Naive B cell (primary cell): ENCODE measurements around the gene PRDX2. TPM values are rescaled to one million over a fixed set of nuclear protein-coding genes. Genes with fewer than 3 reads are reported as not detected.
A peak's percentile ranks its signal among the peaks of the same experiment; 100 is the strongest.

Experiments
- ATAC-seq, 2 donors: fragments of 150-1000 bp; cut with Tn5 transposase; 2 replicates each; pipeline ENCODE4 v1.10.0; 2021; ENCODE audit warnings: low read depth in 2 of 2, mild to moderate bottlenecking in 2 of 2, moderate library complexity in 2 of 2
- DNase-seq: peaks from one replicate; pipeline ENCODE4 v3.0.0; 2022
- H3K27ac Mint-ChIP-seq, 6 donors: one replicate each; pipeline ENCODE4 v1.8.0; 2020 to 2022; ENCODE audit warnings: mild to moderate bottlenecking in 6 of 6, mixed read lengths in 6 of 6, moderate library complexity in 5 of 6, inconsistent platforms in 2 of 6
- H3K27me3 Mint-ChIP-seq, 3 donors: one replicate each; pipeline ENCODE4 v1.8.0; 2021 to 2022; ENCODE audit warnings: mixed read lengths in 3 of 3, mild to moderate bottlenecking in 1 of 3
- H3K36me3 Mint-ChIP-seq, 2 donors: one replicate each; pipeline ENCODE4 v1.8.0; 2020 to 2022; ENCODE audit warnings: mixed read lengths in 2 of 2, inconsistent platforms in 1 of 2, mild to moderate bottlenecking in 1 of 2
- H3K4me1 Mint-ChIP-seq, 3 donors: one replicate each; pipeline ENCODE4 v1.8.0; 2020 to 2022; ENCODE audit warnings: mixed read lengths in 3 of 3, inconsistent platforms in 1 of 3, mild to moderate bottlenecking in 1 of 3, moderate library complexity in 1 of 3
- H3K4me3 Mint-ChIP-seq, 8 donors: one replicate each; pipeline ENCODE4 v1.8.0; 2020 to 2022; ENCODE audit warnings: mild to moderate bottlenecking in 8 of 8, mixed read lengths in 8 of 8, moderate library complexity in 8 of 8, inconsistent platforms in 2 of 8
- H3K9me3 Mint-ChIP-seq, 7 donors: one replicate each; pipeline ENCODE4 v1.8.0; 2020 to 2022; ENCODE audit warnings: mixed read lengths in 7 of 7, mild to moderate bottlenecking in 5 of 7, inconsistent platforms in 2 of 7, moderate library complexity in 1 of 7
- polyA plus RNA-seq, 6 donors: library from polyadenylated mRNA; unstranded; fragments of 300-500 nt; fragmentation: Illumina TruSeq; gene quantifications; one replicate each; pipeline ENCODE4 v1.2.3, GENCODE V29; 2021; ENCODE audit warnings: low read depth in 6 of 6

Gene PRDX2
- polyA plus RNA-seq, 6 donors from 2014 or later, result 96.8 to 203 (median 126) TPM

GRCh38 chr19:12793290-12794195 lies 8.1 kb downstream of the PRDX2 start:
- peaks cover 41 to 54% (median 41%) of the 10 kb centered on the region in 3 donors for H3K4me1 Mint-ChIP-seq
- peaks cover 0 to 3% (median 0%) of the 10 kb centered on the region in 3 donors for H3K27me3 Mint-ChIP-seq
- no peaks in the 10 kb centered on the region for H3K36me3 Mint-ChIP-seq
- H3K27ac Mint-ChIP-seq, result peak overlapping the region in 5 of 6 donors; percentile 99 to 100 (median 100)
- no peaks in the 10 kb centered on the region for H3K9me3 Mint-ChIP-seq
- DNase-seq, result peak; percentile 98
- H3K4me3 Mint-ChIP-seq, result peak overlapping the region; percentile 80 to 98 (median 96)
- ATAC-seq, result peak; percentile 36 to 37

GRCh38 chr19:12792853-12793289 lies 8.7 kb downstream of the PRDX2 start:
- Mint-ChIP-seq H3K9me3 (no peaks in the 10 kb centered on the region), H3K36me3 (no peaks in the 10 kb centered on the region), H3K4me1 (peaks cover 45 to 57% (median 48%) of the 10 kb centered on the region in 3 donors), H3K4me3 (peak overlapping the region; percentile 80 to 98 (median 96)), H3K27me3 (peaks cover 0 to 3% (median 0%) of the 10 kb centered on the region in 3 donors), H3K27ac (peak overlapping the region in 4 of 6 donors; percentile 99 to 100 (median 100))
- ATAC-seq, result no peak
- no peak for DNase-seq

- Mint-ChIP-seq H3K9me3 (no peaks in the 10 kb centered on the region), H3K4me3 (peak overlapping the region; percentile 80 to 98 (median 96)), H3K27me3 (peaks cover 0 to 3% (median 0%) of the 10 kb centered on the region in 3 donors), H3K4me1 (peaks cover 45 to 57% (median 53%) of the 10 kb centered on the region in 3 donors), H3K36me3 (no peaks in the 10 kb centered on the region), H3K27ac (peak overlapping the region in 4 of 6 donors; percentile 99 to 100 (median 100))
- DNase-seq (peak; percentile 67), ATAC-seq (no peak)
These were observed 9.3 kb downstream of the PRDX2 start for GRCh38 chr19:12792051-12792852.

DNA sequence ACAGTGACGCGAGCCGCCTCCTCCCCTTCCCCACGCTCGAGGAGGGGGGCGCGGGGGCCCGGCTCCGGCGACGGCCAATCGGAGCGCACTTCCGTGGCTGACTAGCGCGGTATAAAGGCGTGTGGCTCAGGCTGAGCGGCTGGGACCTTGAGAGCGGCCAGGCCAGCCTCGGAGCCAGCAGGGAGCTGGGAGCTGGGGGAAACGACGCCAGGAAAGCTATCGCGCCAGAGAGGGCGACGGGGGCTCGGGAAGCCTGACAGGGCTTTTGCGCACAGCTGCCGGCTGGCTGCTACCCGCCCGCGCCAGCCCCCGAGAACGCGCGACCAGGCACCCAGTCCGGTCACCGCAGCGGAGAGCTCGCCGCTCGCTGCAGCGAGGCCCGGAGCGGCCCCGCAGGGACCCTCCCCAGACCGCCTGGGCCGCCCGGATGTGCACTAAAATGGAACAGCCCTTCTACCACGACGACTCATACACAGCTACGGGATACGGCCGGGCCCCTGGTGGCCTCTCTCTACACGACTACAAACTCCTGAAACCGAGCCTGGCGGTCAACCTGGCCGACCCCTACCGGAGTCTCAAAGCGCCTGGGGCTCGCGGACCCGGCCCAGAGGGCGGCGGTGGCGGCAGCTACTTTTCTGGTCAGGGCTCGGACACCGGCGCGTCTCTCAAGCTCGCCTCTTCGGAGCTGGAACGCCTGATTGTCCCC lies 10.1 kb downstream of the PRDX2 start, which contains the start of gene JUNB:
Gene JUNB (plus strand): TSS at position 142 of the 706 bp plus-strand sequence. CDS start 286 bp downstream, at position 428.
- H3K4me1 Mint-ChIP-seq, result peaks cover 43 to 53% (median 52%) of the 10 kb centered on the region in 3 donors
- H3K9me3 Mint-ChIP-seq, result no peaks in the 10 kb centered on the region
- H3K27me3 Mint-ChIP-seq, result peaks cover 0 to 3% (median 0%) of the 10 kb centered on the region in 3 donors
- no peaks in the 10 kb centered on the region for H3K36me3 Mint-ChIP-seq
- peak within 1 kb of the TSS in 4 of 6 donors; percentile 100 for H3K27ac Mint-ChIP-seq
- peak within 1 kb of the TSS; percentile 80 to 98 (median 96) for H3K4me3 Mint-ChIP-seq
- peak; percentile 99 for DNase-seq
- ATAC-seq, result peak; percentile 20 to 26

- Mint-ChIP-seq H3K9me3 (no peaks in the 10 kb centered on the region), H3K4me1 (peaks cover 36 to 48% (median 46%) of the 10 kb centered on the region in 3 donors), H3K27ac (peak overlapping the region in 4 of 6 donors; percentile 100), H3K4me3 (peak overlapping the region; percentile 80 to 98 (median 96)), H3K36me3 (no peaks in the 10 kb centered on the region), H3K27me3 (peaks cover 0 to 3% (median 0%) of the 10 kb centered on the region in 3 donors)
- DNase-seq, result no peak
- ATAC-seq, result no peak
These were observed 10.8 kb downstream of the PRDX2 start for GRCh38 chr19:12790628-12791344.

- DNase-seq, result peak; percentile 99
These were observed 11.5 kb downstream of the PRDX2 start for GRCh38 chr19:12789904-12790619.

GRCh38 chr19:12789098-12789903 lies 12.3 kb downstream of the PRDX2 start:
- Mint-ChIP-seq H3K36me3 (no peaks in the 10 kb centered on the region), H3K4me1 (peaks cover 30 to 39% (median 38%) of the 10 kb centered on the region in 3 donors), H3K27ac (peak overlapping the region in 4 of 6 donors; percentile 100), H3K27me3 (peaks cover 0 to 3% (median 0%) of the 10 kb centered on the region in 3 donors), H3K9me3 (no peaks in the 10 kb centered on the region), H3K4me3 (peak overlapping the region; percentile 80 to 98 (median 94))
- ATAC-seq (no peak), DNase-seq (no peak)

More at GRCh38 chr19:12789904-12790619, 11.5 kb downstream of the PRDX2 start:
- H3K27me3 Mint-ChIP-seq, result peaks cover 0 to 3% (median 0%) of the 10 kb centered on the region in 3 donors
- H3K36me3 Mint-ChIP-seq, result no peaks in the 10 kb centered on the region
- H3K4me3 Mint-ChIP-seq, result peak overlapping the region; percentile 80 to 98 (median 96)
- no peaks in the 10 kb centered on the region for H3K9me3 Mint-ChIP-seq
- peak overlapping the region in 4 of 6 donors; percentile 100 for H3K27ac Mint-ChIP-seq
- ATAC-seq, result peak; percentile 34 to 36
- peaks cover 33 to 45% (median 43%) of the 10 kb centered on the region in 3 donors for H3K4me1 Mint-ChIP-seq

- H3K27me3 Mint-ChIP-seq, result peaks cover 0 to 3% (median 0%) of the 10 kb centered on the region in 3 donors
- no peaks in the 10 kb centered on the region for H3K36me3 Mint-ChIP-seq
- no peaks in the 10 kb centered on the region for H3K9me3 Mint-ChIP-seq
- peaks cover 25 to 36% (median 34%) of the 10 kb centered on the region in 3 donors for H3K4me1 Mint-ChIP-seq
- H3K4me3 Mint-ChIP-seq, result peak overlapping the region; percentile 80 to 97 (median 93)
- DNase-seq (peak; percentile 85), ATAC-seq (peak; percentile 3 to 4)
- peak overlapping the region in 4 of 6 donors; percentile 99 to 100 (median 99) for H3K27ac Mint-ChIP-seq
These were observed 12.9 kb downstream of the PRDX2 start for GRCh38 chr19:12788682-12789097.

- peaks cover 0 to under 1% (median 0%) of the 10 kb centered on the region in 3 donors for H3K27me3 Mint-ChIP-seq
- no peaks in the 10 kb centered on the region for H3K36me3 Mint-ChIP-seq
- H3K9me3 Mint-ChIP-seq, result no peaks in the 10 kb centered on the region
- peak overlapping the region in 4 of 6 donors; percentile 99 to 100 (median 99) for H3K27ac Mint-ChIP-seq
- H3K4me1 Mint-ChIP-seq, result peaks cover 29 to 39% (median 31%) of the 10 kb centered on the region in 3 donors
- peak overlapping the region; percentile 80 to 97 (median 93) for H3K4me3 Mint-ChIP-seq
- DNase-seq, result no peak
- ATAC-seq, result no peak
These were observed 13.4 kb downstream of the PRDX2 start for GRCh38 chr19:12788042-12788681.

DNA sequence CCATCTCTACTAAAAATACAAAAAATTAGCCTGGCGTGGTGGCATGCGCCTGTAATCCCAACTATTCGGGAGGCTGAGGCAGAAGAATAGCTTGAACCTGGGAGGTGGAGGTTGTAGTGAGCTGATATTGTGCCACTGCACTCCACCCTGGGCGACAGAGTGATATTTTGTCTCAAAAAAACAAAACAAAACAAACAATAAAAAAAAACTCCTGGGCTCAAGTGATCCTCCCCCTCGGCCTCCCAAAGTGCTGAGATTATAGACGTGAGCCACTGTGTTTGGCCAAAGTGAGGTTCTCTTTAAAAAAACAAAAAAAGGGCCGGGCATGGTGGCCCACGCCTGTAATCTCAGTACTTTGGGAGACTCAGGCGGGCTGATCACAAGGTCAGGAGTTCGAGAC lies 14.1 kb downstream of the PRDX2 start:
- ATAC-seq (no peak), DNase-seq (no peak)
- H3K4me1 Mint-ChIP-seq, result peaks cover 24 to 39% (median 29%) of the 10 kb centered on the region in 3 donors
- peak overlapping the region in 4 of 6 donors; percentile 67 to 100 (median 93) for H3K27ac Mint-ChIP-seq
- H3K36me3 Mint-ChIP-seq, result no peaks in the 10 kb centered on the region
- H3K4me3 Mint-ChIP-seq, result peak overlapping the region in 4 of 8 donors; percentile 37 to 80 (median 46)
- H3K9me3 Mint-ChIP-seq, result no peaks in the 10 kb centered on the region
- no peaks in the 10 kb centered on the region for H3K27me3 Mint-ChIP-seq
